ENCODE data around the gene RBM48. TPM values are rescaled to one million over a fixed set of nuclear protein-coding genes. Genes with fewer than 3 reads are reported as not detected.
A peak's percentile ranks its signal among the peaks of the same experiment; 100 is the strongest.
"Not testable (repeated sequence)": the region's sequence is repeated elsewhere in the genome, so short reads cannot be mapped to it uniquely, and the experiment has no call there.

RBM48 gene
- polyA plus RNA-seq, 3 donors: 17.6 to 21.7 (median 18.5) TPM

- no peak for DNase-seq (ENCODE audit: extremely low read depth in 1 of 11, low read depth in 9 of 11, low spot score in 4 of 11)
Measured at GRCh38 chr7:92523110-92523509, 5.5 kb upstream of the RBM48 start.

- DNase-seq (ENCODE audit: extremely low read depth in 1 of 11, low read depth in 9 of 11, low spot score in 4 of 11): peak in 10 of 11 donors; percentile 16 to 51 (median 35)
Measured at GRCh38 chr7:92527300-92528187, 1.1 kb upstream of the RBM48 start.

GRCh38 chr7:92528958-92529264 lies 316 bp downstream of the RBM48 start:
- peak in 1 of 11 donors; percentile 1 for DNase-seq (ENCODE audit: extremely low read depth in 1 of 11, low read depth in 9 of 11, low spot score in 4 of 11)

GRCh38 chr7:92534572-92534971 lies 6.0 kb downstream of the RBM48 start:
- no peak for DNase-seq (ENCODE audit: extremely low read depth in 1 of 11, low read depth in 9 of 11, low spot score in 4 of 11)

- DNase-seq (ENCODE audit: extremely low read depth in 1 of 11, low read depth in 9 of 11, low spot score in 4 of 11): not testable (repeated sequence)
Measured at GRCh38 chr7:92543542-92543941, 14.9 kb downstream of the RBM48 start.

- DNase-seq (ENCODE audit: extremely low read depth in 1 of 11, low read depth in 9 of 11, low spot score in 4 of 11): not testable (repeated sequence)
Measured at GRCh38 chr7:92545116-92545515, 16.5 kb downstream of the RBM48 start.

GRCh38 chr7:92546856-92547497 lies 18.4 kb downstream of the RBM48 start:
- no peak for DNase-seq (ENCODE audit: extremely low read depth in 1 of 11, low read depth in 9 of 11, low spot score in 4 of 11)

GRCh38 chr7:92547579-92547978 lies 19.0 kb downstream of the RBM48 start:
- DNase-seq (ENCODE audit: extremely low read depth in 1 of 11, low read depth in 9 of 11, low spot score in 4 of 11): no peak

GRCh38 chr7:92550194-92550593 lies 21.6 kb downstream of the RBM48 start:
- no peak for DNase-seq (ENCODE audit: extremely low read depth in 1 of 11, low read depth in 9 of 11, low spot score in 4 of 11)

- DNase-seq (ENCODE audit: extremely low read depth in 1 of 11, low read depth in 9 of 11, low spot score in 4 of 11): no peak
Measured at GRCh38 chr7:92557249-92557648, 28.7 kb downstream of the RBM48 start.

- no peak for DNase-seq (ENCODE audit: extremely low read depth in 1 of 11, low read depth in 9 of 11, low spot score in 4 of 11)
Measured at GRCh38 chr7:92557808-92558362, 29.3 kb downstream of the RBM48 start.

- DNase-seq (ENCODE audit: extremely low read depth in 1 of 11, low read depth in 9 of 11, low spot score in 4 of 11): no peak
Measured at GRCh38 chr7:92560602-92561001, 32.0 kb downstream of the RBM48 start.

GRCh38 chr7:92563345-92563744 lies 34.8 kb downstream of the RBM48 start:
- DNase-seq (ENCODE audit: extremely low read depth in 1 of 11, low read depth in 9 of 11, low spot score in 4 of 11): no peak

- no peak for DNase-seq (ENCODE audit: extremely low read depth in 1 of 11, low read depth in 9 of 11, low spot score in 4 of 11)
Measured at GRCh38 chr7:92567460-92567859, 38.9 kb downstream of the RBM48 start.

- no peak for DNase-seq (ENCODE audit: extremely low read depth in 1 of 11, low read depth in 9 of 11, low spot score in 4 of 11)
Measured at GRCh38 chr7:92569137-92569536, 40.5 kb downstream of the RBM48 start.

- no peak for DNase-seq (ENCODE audit: extremely low read depth in 1 of 11, low read depth in 9 of 11, low spot score in 4 of 11)
Measured at GRCh38 chr7:92576296-92576695, 47.7 kb downstream of the RBM48 start.

GRCh38 chr7:92582948-92583347 lies 54.4 kb downstream of the RBM48 start:
- no peak for DNase-seq (ENCODE audit: extremely low read depth in 1 of 11, low read depth in 9 of 11, low spot score in 4 of 11)

GRCh38 chr7:92584953-92585352 lies 56.4 kb downstream of the RBM48 start:
- no peak for DNase-seq (ENCODE audit: extremely low read depth in 1 of 11, low read depth in 9 of 11, low spot score in 4 of 11)

- no peak for DNase-seq (ENCODE audit: extremely low read depth in 1 of 11, low read depth in 9 of 11, low spot score in 4 of 11)
Measured at GRCh38 chr7:92586403-92586802, 57.8 kb downstream of the RBM48 start.

- DNase-seq (ENCODE audit: extremely low read depth in 1 of 11, low read depth in 9 of 11, low spot score in 4 of 11): no peak
Measured at GRCh38 chr7:92586841-92587240, 58.2 kb downstream of the RBM48 start.

Measured in renal cortex interstitium (tissue), 11 donors.